Measurements from ENCODE around the gene NFKB1.

NFKB1 gene

DNA sequence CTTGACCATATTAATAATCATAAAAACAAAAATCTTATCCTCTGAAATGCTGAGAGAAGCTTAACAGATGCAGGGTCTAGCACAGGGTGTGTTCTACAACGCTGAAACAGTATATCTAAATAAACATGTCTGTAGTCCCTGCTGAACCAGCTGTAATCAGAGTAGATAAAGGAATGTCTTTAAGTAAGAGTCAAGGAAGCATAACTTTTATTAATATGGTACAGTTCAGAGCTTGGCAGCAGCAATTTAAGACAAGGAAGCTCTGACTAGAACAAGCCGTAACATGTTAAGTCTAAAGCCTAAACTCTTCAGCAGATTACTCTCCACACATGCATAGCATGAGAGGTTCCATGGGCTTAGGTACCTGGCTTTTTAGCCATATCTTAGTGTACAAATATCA lies 36.1 kb downstream of the NFKB1 start:
- DNase-seq (ENCODE audit: low read depth), result no peak
- TF ChIP-seq, protein P1, sequence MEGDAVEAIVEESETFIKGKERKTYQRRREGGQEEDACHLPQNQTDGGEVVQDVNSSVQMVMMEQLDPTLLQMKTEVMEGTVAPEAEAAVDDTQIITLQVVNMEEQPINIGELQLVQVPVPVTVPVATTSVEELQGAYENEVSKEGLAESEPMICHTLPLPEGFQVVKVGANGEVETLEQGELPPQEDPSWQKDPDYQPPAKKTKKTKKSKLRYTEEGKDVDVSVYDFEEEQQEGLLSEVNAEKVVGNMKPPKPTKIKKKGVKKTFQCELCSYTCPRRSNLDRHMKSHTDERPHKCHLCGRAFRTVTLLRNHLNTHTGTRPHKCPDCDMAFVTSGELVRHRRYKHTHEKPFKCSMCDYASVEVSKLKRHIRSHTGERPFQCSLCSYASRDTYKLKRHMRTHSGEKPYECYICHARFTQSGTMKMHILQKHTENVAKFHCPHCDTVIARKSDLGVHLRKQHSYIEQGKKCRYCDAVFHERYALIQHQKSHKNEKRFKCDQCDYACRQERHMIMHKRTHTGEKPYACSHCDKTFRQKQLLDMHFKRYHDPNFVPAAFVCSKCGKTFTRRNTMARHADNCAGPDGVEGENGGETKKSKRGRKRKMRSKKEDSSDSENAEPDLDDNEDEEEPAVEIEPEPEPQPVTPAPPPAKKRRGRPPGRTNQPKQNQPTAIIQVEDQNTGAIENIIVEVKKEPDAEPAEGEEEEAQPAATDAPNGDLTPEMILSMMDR (conservative IDR thresholded peaks at IDR 0.05; ENCODE audit: low read length), result no peak
- no peak overlapping the region for H3K4me3 ChIP-seq (ENCODE audit: low read length)

GRCh38 chr4:102541697-102542096 lies 40.5 kb downstream of the NFKB1 start:
- DNase-seq (ENCODE audit: low read depth), result no peak
- no peak overlapping the region for H3K4me3 ChIP-seq (ENCODE audit: low read length)
- TF ChIP-seq, protein P1 (conservative IDR thresholded peaks at IDR 0.05; ENCODE audit: low read length), result no peak

- DNase-seq (ENCODE audit: low read depth), result no peak
- TF ChIP-seq, protein P1 (conservative IDR thresholded peaks at IDR 0.05; ENCODE audit: low read length), result no peak
- H3K4me3 ChIP-seq (ENCODE audit: low read length), result no peak overlapping the region
These were observed 42.1 kb downstream of the NFKB1 start for GRCh38 chr4:102543030-102543928.

DNA sequence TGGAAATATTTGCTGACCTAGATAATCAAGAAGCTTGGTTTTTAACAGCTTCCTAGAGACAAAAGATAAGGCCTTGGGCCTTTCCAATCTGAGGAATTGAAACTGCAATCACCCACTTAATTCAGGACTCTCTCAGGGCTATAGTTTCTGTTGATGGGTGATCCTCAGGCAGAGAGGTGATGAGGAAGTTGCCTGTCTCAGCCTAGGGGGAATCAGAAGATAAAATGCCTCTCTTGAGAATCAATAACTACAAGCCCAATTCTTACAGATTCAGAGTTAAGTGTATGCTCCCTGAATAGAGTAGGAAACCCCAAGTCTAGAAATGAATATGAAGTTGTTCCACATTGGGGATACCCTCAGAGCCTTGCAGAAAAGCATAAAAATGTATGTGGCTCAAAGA lies 45.5 kb downstream of the NFKB1 start:
- no peak for DNase-seq (ENCODE audit: low read depth)
- TF ChIP-seq, protein P1 (conservative IDR thresholded peaks at IDR 0.05; ENCODE audit: low read length), result no peak
- H3K4me3 ChIP-seq (ENCODE audit: low read length), result no peak overlapping the region

DNA sequence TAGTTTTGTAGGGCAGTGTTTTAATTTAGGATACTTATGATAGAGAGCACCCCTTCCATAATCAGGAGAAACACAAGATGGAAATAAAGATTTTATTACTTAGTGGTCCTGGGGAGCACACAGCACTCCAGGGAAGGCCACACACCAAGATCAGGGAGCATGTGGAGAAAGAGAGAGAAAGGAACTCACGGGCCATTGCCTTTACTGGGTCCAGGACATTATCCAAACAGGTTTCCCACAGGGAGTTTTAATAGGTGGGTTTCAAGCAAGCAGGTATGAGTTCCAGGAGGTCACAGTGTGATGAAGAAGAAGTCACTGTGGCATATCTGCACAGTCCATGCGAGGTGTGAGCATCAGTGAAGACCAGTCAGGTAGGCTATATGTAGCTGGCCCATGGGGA lies 46.8 kb downstream of the NFKB1 start:
- no peak for DNase-seq (ENCODE audit: low read depth)
- TF ChIP-seq, protein P1 (conservative IDR thresholded peaks at IDR 0.05; ENCODE audit: low read length), result no peak
- H3K4me3 ChIP-seq (ENCODE audit: low read length), result no peak overlapping the region

- TF ChIP-seq, protein P1 (conservative IDR thresholded peaks at IDR 0.05; ENCODE audit: low read length), result no peak
- no peak for DNase-seq (ENCODE audit: low read depth)
- H3K4me3 ChIP-seq (ENCODE audit: low read length), result no peak overlapping the region
These were observed 50.9 kb downstream of the NFKB1 start for GRCh38 chr4:102551958-102552565.

GRCh38 chr4:102552781-102553180 lies 51.6 kb downstream of the NFKB1 start:
- TF ChIP-seq, protein P1 (conservative IDR thresholded peaks at IDR 0.05; ENCODE audit: low read length), result no peak
- no peak for DNase-seq (ENCODE audit: low read depth)
- H3K4me3 ChIP-seq (ENCODE audit: low read length), result no peak overlapping the region

Data from AG10803 (cell line).